Daoy (cell line): ENCODE results near the gene HOXD9. TPM values are rescaled to one million over a fixed set of nuclear protein-coding genes. Genes with fewer than 3 reads are reported as not detected.
A peak's percentile ranks its signal among the peaks of the same experiment; 100 is the strongest.

ENCODE experiments used
- DNase-seq: peaks from one replicate; pipeline ENCODE4 v3.0.0-alpha.2; 2015; ENCODE audit warnings: low read depth
- total RNA-seq: library from RNA; depleted of rRNA; stranded (reverse); fragments of >200 nt; shearing (Covaris generic); gene quantifications from 2 replicates; pipeline ENCODE4 v1.2.3, GENCODE V29; 2014

HOXD9 gene
- total RNA-seq, 1 experiment from 2014 or later, result 2.5 TPM

- DNase-seq, result no peak
Observed at GRCh38 chr2:176137906-176138305, 15.4 kb downstream of the HOXD9 start.

- DNase-seq, result no peak
Observed at GRCh38 chr2:176138526-176138922, 16.0 kb downstream of the HOXD9 start.

GRCh38 chr2:176138923-176139660, 16.6 kb downstream of the HOXD9 start:
- no peak for DNase-seq

GRCh38 chr2:176139661-176140512, 17.4 kb downstream of the HOXD9 start:
- no peak for DNase-seq

- peak; percentile 89 for DNase-seq
Observed at GRCh38 chr2:176140513-176141317, 18.2 kb downstream of the HOXD9 start.

GRCh38 chr2:176142281-176142680, 19.8 kb downstream of the HOXD9 start:
- DNase-seq, result no peak

- DNase-seq, result no peak
Observed at GRCh38 chr2:176145085-176145969, 22.8 kb downstream of the HOXD9 start.

GRCh38 chr2:176146101-176146500, 23.6 kb downstream of the HOXD9 start:
- no peak for DNase-seq

- DNase-seq, result no peak
Observed at GRCh38 chr2:176146645-176147044, 24.1 kb downstream of the HOXD9 start.

- no peak for DNase-seq
Observed at GRCh38 chr2:176147210-176147799, 24.8 kb downstream of the HOXD9 start.

- no peak for DNase-seq
Observed at GRCh38 chr2:176147800-176148496, 25.4 kb downstream of the HOXD9 start.

GRCh38 chr2:176148751-176149421, 26.4 kb downstream of the HOXD9 start:
- DNase-seq, result no peak

- DNase-seq, result no peak
Observed at GRCh38 chr2:176149481-176149938, 27.0 kb downstream of the HOXD9 start.

GRCh38 chr2:176149939-176150583, 27.5 kb downstream of the HOXD9 start:
- DNase-seq, result no peak

GRCh38 chr2:176150584-176151441, 28.3 kb downstream of the HOXD9 start:
- no peak for DNase-seq

- no peak for DNase-seq
Observed at GRCh38 chr2:176151442-176152287, 29.1 kb downstream of the HOXD9 start, which contains the start of gene HOXD4. Gene HOXD4 (plus strand): TSS chr2:176151550. CDS start chr2:176151634, 84 bp downstream.
